Kidney (tissue), 14 donors: ENCODE results near the gene CDK14. TPM values are rescaled to one million over a fixed set of nuclear protein-coding genes. Genes with fewer than 3 reads are reported as not detected.

Source experiments
- DNase-seq, 5 donors: peaks; one replicate each; pipeline ENCODE4 v3.0.0-alpha.2; 2013 to 2020
- FAIRE-seq: peaks from 2 replicates; lab custom pipeline; 2012; peaks lifted over from hg19 to GRCh38; lab: Jason Lieb, UNC
- H3K27ac ChIP-seq, 2 donors: one replicate each; pipeline ENCODE4 v1.7.0; 2013; ENCODE audit warnings: low read depth in 2 of 2, low read length in 2 of 2, inconsistent platforms in 1 of 2
- H3K27me3 ChIP-seq: one replicate; pipeline ENCODE4 v1.7.1; 2013; ENCODE audit warnings: low read length, inconsistent platforms; ENCODE audit not compliant: control insufficient read depth, insufficient read depth
- H3K36me3 ChIP-seq, 3 donors: one replicate each; pipeline versions ENCODE4 v1.7.0 to v1.7.1; 2013; ENCODE audit warnings: low read length in 3 of 3, control low read depth in 1 of 3, inconsistent platforms in 1 of 3; ENCODE audit not compliant: insufficient read depth in 3 of 3, control insufficient read depth in 2 of 3
- H3K4me1 ChIP-seq, 3 donors: one replicate each; pipeline versions ENCODE4 v1.7.0 to v1.7.1; 2013; ENCODE audit warnings: low read length in 3 of 3, inconsistent platforms in 1 of 3, low read depth in 1 of 3; ENCODE audit not compliant: control insufficient read depth in 2 of 3, insufficient read depth in 2 of 3
- H3K4me3 ChIP-seq, 3 donors: one replicate each; pipeline versions ENCODE4 v1.7.0 to v1.8.1; 2013; ENCODE audit warnings: low read length in 3 of 3, control low read depth in 1 of 3, inconsistent platforms in 1 of 3
- H3K9ac ChIP-seq, 3 donors: one replicate each; pipeline versions ENCODE4 v1.7.0 to v1.7.1; 2013; ENCODE audit warnings: low read length in 3 of 3, control low read depth in 1 of 3, inconsistent platforms in 1 of 3
- H3K9me3 ChIP-seq, 3 donors: one replicate each; pipeline versions ENCODE4 v1.7.0 to v1.7.1; 2013; ENCODE audit warnings: low read length in 3 of 3, control low read depth in 1 of 3, inconsistent platforms in 1 of 3; ENCODE audit not compliant: control insufficient read depth in 2 of 3, insufficient read depth in 1 of 3
- CTCF ChIP-seq: IDR thresholded peaks from 3 replicates; pipeline ENCODE4 v1.5.1; 2012; ENCODE audit warnings: mild to moderate bottlenecking, moderate library complexity, borderline replicate concordance; ENCODE audit not compliant: insufficient read depth; ENCODE audit errors: extremely low read depth
- intact Hi-C: fragments of 100-400 bp; cut with DNase I; formaldehyde crosslinking; loops from one replicate; pipeline ENCODE4 v1.11.1; 2022
- polyA plus RNA-seq: library from polyadenylated mRNA; stranded (reverse); fragments of 350-450 nt; fragmentation: Illumina TruSeq; extraction: RNeasy Lipid Tissue Mini Kit (QIAGEN cat#74804); gene quantifications from one replicate; pipeline ENCODE4 v1.2.3, GENCODE V29; 2014; ENCODE audit warnings: low read depth, low replicate concordance; ENCODE audit not compliant: insufficient read depth
- total RNA-seq: library from RNA; stranded (reverse); fragmentation: NEBNext Ultra II Directional; extraction: Animal tissue kit (Norgen Biotek cat#: 25700); gene quantifications from one replicate; pipeline ENCODE4 v1.2.1, GENCODE V29; 2021
- donor health status: control.
- donor health status: control.
- donor health status: control.
- donor health status: control.
- donor health status: control.
- donor health status: DM: yes; HTN: yes; CAD: no.
- donor health status: Normal renal cell carcinoma (clear cell type).

CDK14 gene
- total and polyA plus RNA-seq, 2 donors from 2014 or later, result 11.9 to 33.9 TPM

- Histone ChIP-seq H3K4me3 (no peak overlapping the region), H3K27ac (no peak overlapping the region), H3K9me3 (peaks cover 0 to 6% (median 0%) of the 10 kb centered on the region in 3 donors), H3K36me3 (peaks cover 0 to 2% (median 0%) of the 10 kb centered on the region in 3 donors), H3K4me1 (no peaks in the 10 kb centered on the region), H3K9ac (no peak overlapping the region), H3K27me3 (no peaks in the 10 kb centered on the region)
- intact Hi-C loops, result no loop called here
- no peak for FAIRE-seq
- DNase-seq, result no peak
- TF ChIP-seq CTCF, result no peak
These were observed 247.4 kb downstream of the CDK14 start for GRCh38 chr7:90843472-90843871.

GRCh38 chr7:90844421-90844820 is 248.3 kb downstream of the CDK14 start:
- Histone ChIP-seq H3K9ac (no peak overlapping the region), H3K27me3 (no peaks in the 10 kb centered on the region), H3K36me3 (peaks cover 0 to 2% (median 0%) of the 10 kb centered on the region in 3 donors), H3K27ac (no peak overlapping the region), H3K4me3 (no peak overlapping the region), H3K9me3 (no peaks in the 10 kb centered on the region), H3K4me1 (no peaks in the 10 kb centered on the region)
- TF ChIP-seq CTCF, result no peak
- no peak for FAIRE-seq
- intact Hi-C loops, result no loop called here
- DNase-seq, result no peak

GRCh38 chr7:90846192-90846591 is 250.1 kb downstream of the CDK14 start:
- no peak overlapping the region for H3K4me3 ChIP-seq
- no peaks in the 10 kb centered on the region for H3K4me1 ChIP-seq
- H3K9ac ChIP-seq, result no peak overlapping the region
- no peaks in the 10 kb centered on the region for H3K27me3 ChIP-seq
- no peak overlapping the region for H3K27ac ChIP-seq
- H3K9me3 ChIP-seq, result no peaks in the 10 kb centered on the region
- no peaks in the 10 kb centered on the region for H3K36me3 ChIP-seq
- intact Hi-C loops, result no loop called here
- DNase-seq (no peak), FAIRE-seq (no peak)
- TF ChIP-seq CTCF, result no peak

- no peak overlapping the region for H3K4me3 ChIP-seq
- DNase-seq (no peak), FAIRE-seq (no peak)
- no peaks in the 10 kb centered on the region for H3K27me3 ChIP-seq
- H3K4me1 ChIP-seq, result no peaks in the 10 kb centered on the region
- H3K9ac ChIP-seq, result no peak overlapping the region
- no peak overlapping the region for H3K27ac ChIP-seq
- no peak for TF ChIP-seq CTCF
- no peaks in the 10 kb centered on the region for H3K36me3 ChIP-seq
- intact Hi-C loops, result no loop called here
- H3K9me3 ChIP-seq, result no peaks in the 10 kb centered on the region
These were observed 253.9 kb downstream of the CDK14 start for GRCh38 chr7:90850066-90850465.
